ENCODE results near the gene COL19A1.
"Not testable (repeated sequence)": the region's sequence is repeated elsewhere in the genome, so short reads cannot be mapped to it uniquely, and the experiment has no call there.

Gene COL19A1

GRCh38 chr6:69880601-69881000 is 14.2 kb downstream of the COL19A1 start:
- no peak overlapping the region for H3K27ac ChIP-seq (ENCODE audit: low read depth, low read length)
- no peak overlapping the region for H3K9ac ChIP-seq (ENCODE audit: low read length in 5 of 5)
- H3K4me1 ChIP-seq (ENCODE audit: control insufficient read depth in 5 of 5, insufficient read depth in 5 of 5, low read length in 5 of 5): peaks cover 0 to 5% (median 0%) of the 10 kb centered on the region in 5 donors
- H3K4me3 ChIP-seq (ENCODE audit: low read depth in 1 of 5, low read length in 5 of 5): no peak overlapping the region
- H3K27me3 ChIP-seq (ENCODE audit: control insufficient read depth in 5 of 5, insufficient read depth in 4 of 5, low read length in 5 of 5): no peaks in the 10 kb centered on the region
- no peaks in the 10 kb centered on the region for H3K36me3 ChIP-seq (ENCODE audit: control insufficient read depth in 5 of 5, insufficient read depth in 5 of 5, low read length in 5 of 5)
- no peaks in the 10 kb centered on the region for H3K9me3 ChIP-seq (ENCODE audit: control insufficient read depth in 5 of 5, low read length in 5 of 5)

GRCh38 chr6:69881322-69882151 is 15.2 kb downstream of the COL19A1 start:
- Histone ChIP-seq H3K4me3 (ENCODE audit: low read depth in 1 of 5, low read length in 5 of 5) (no peak overlapping the region), H3K4me1 (ENCODE audit: control insufficient read depth in 5 of 5, insufficient read depth in 5 of 5, low read length in 5 of 5) (peaks cover 0 to 5% (median 0%) of the 10 kb centered on the region in 5 donors), H3K36me3 (ENCODE audit: control insufficient read depth in 5 of 5, insufficient read depth in 5 of 5, low read length in 5 of 5) (no peaks in the 10 kb centered on the region), H3K9ac (ENCODE audit: low read length in 5 of 5) (no peak overlapping the region), H3K27me3 (ENCODE audit: control insufficient read depth in 5 of 5, insufficient read depth in 4 of 5, low read length in 5 of 5) (no peaks in the 10 kb centered on the region), H3K27ac (ENCODE audit: low read depth, low read length) (no peak overlapping the region), H3K9me3 (ENCODE audit: control insufficient read depth in 5 of 5, low read length in 5 of 5) (no peaks in the 10 kb centered on the region)

GRCh38 chr6:69883551-69883950 is 17.2 kb downstream of the COL19A1 start:
- H3K4me3 ChIP-seq (ENCODE audit: low read depth in 1 of 5, low read length in 5 of 5): no peak overlapping the region
- peaks cover 0 to 5% (median 0%) of the 10 kb centered on the region in 5 donors for H3K4me1 ChIP-seq (ENCODE audit: control insufficient read depth in 5 of 5, insufficient read depth in 5 of 5, low read length in 5 of 5)
- H3K36me3 ChIP-seq (ENCODE audit: control insufficient read depth in 5 of 5, insufficient read depth in 5 of 5, low read length in 5 of 5): no peaks in the 10 kb centered on the region
- no peaks in the 10 kb centered on the region for H3K27me3 ChIP-seq (ENCODE audit: control insufficient read depth in 5 of 5, insufficient read depth in 4 of 5, low read length in 5 of 5)
- no peak overlapping the region for H3K9ac ChIP-seq (ENCODE audit: low read length in 5 of 5)
- H3K27ac ChIP-seq (ENCODE audit: low read depth, low read length): no peak overlapping the region
- H3K9me3 ChIP-seq (ENCODE audit: control insufficient read depth in 5 of 5, low read length in 5 of 5): no peaks in the 10 kb centered on the region

- Histone ChIP-seq H3K27ac (ENCODE audit: low read depth, low read length) (no peak overlapping the region), H3K4me3 (ENCODE audit: low read depth in 1 of 5, low read length in 5 of 5) (no peak overlapping the region), H3K27me3 (ENCODE audit: control insufficient read depth in 5 of 5, insufficient read depth in 4 of 5, low read length in 5 of 5) (no peaks in the 10 kb centered on the region), H3K9ac (ENCODE audit: low read length in 5 of 5) (no peak overlapping the region), H3K4me1 (ENCODE audit: control insufficient read depth in 5 of 5, insufficient read depth in 5 of 5, low read length in 5 of 5) (peaks cover 0 to 5% (median 0%) of the 10 kb centered on the region in 5 donors), H3K9me3 (ENCODE audit: control insufficient read depth in 5 of 5, low read length in 5 of 5) (no peaks in the 10 kb centered on the region), H3K36me3 (ENCODE audit: control insufficient read depth in 5 of 5, insufficient read depth in 5 of 5, low read length in 5 of 5) (no peaks in the 10 kb centered on the region)
These were observed 17.9 kb downstream of the COL19A1 start for GRCh38 chr6:69884231-69884630.

GRCh38 chr6:69887026-69887425 is 20.7 kb downstream of the COL19A1 start:
- H3K4me3 ChIP-seq (ENCODE audit: low read depth in 1 of 5, low read length in 5 of 5): no peak overlapping the region
- H3K27me3 ChIP-seq (ENCODE audit: control insufficient read depth in 5 of 5, insufficient read depth in 4 of 5, low read length in 5 of 5): no peaks in the 10 kb centered on the region
- no peaks in the 10 kb centered on the region for H3K36me3 ChIP-seq (ENCODE audit: control insufficient read depth in 5 of 5, insufficient read depth in 5 of 5, low read length in 5 of 5)
- no peak overlapping the region for H3K27ac ChIP-seq (ENCODE audit: low read depth, low read length)
- no peaks in the 10 kb centered on the region for H3K9me3 ChIP-seq (ENCODE audit: control insufficient read depth in 5 of 5, low read length in 5 of 5)
- H3K9ac ChIP-seq (ENCODE audit: low read length in 5 of 5): no peak overlapping the region
- H3K4me1 ChIP-seq (ENCODE audit: control insufficient read depth in 5 of 5, insufficient read depth in 5 of 5, low read length in 5 of 5): peaks cover 0 to 5% (median 0%) of the 10 kb centered on the region in 5 donors

GRCh38 chr6:69887714-69888345 is 21.5 kb downstream of the COL19A1 start:
- peaks cover 0 to 5% (median 0%) of the 10 kb centered on the region in 5 donors for H3K4me1 ChIP-seq (ENCODE audit: control insufficient read depth in 5 of 5, insufficient read depth in 5 of 5, low read length in 5 of 5)
- H3K27me3 ChIP-seq (ENCODE audit: control insufficient read depth in 5 of 5, insufficient read depth in 4 of 5, low read length in 5 of 5): no peaks in the 10 kb centered on the region
- no peaks in the 10 kb centered on the region for H3K9me3 ChIP-seq (ENCODE audit: control insufficient read depth in 5 of 5, low read length in 5 of 5)
- H3K27ac ChIP-seq (ENCODE audit: low read depth, low read length): no peak overlapping the region
- no peaks in the 10 kb centered on the region for H3K36me3 ChIP-seq (ENCODE audit: control insufficient read depth in 5 of 5, insufficient read depth in 5 of 5, low read length in 5 of 5)
- no peak overlapping the region for H3K9ac ChIP-seq (ENCODE audit: low read length in 5 of 5)
- H3K4me3 ChIP-seq (ENCODE audit: low read depth in 1 of 5, low read length in 5 of 5): no peak overlapping the region

GRCh38 chr6:69888482-69889233 is 22.3 kb downstream of the COL19A1 start:
- Histone ChIP-seq H3K9ac (ENCODE audit: low read length in 5 of 5) (no peak overlapping the region), H3K27ac (ENCODE audit: low read depth, low read length) (no peak overlapping the region), H3K4me3 (ENCODE audit: low read depth in 1 of 5, low read length in 5 of 5) (no peak overlapping the region), H3K9me3 (ENCODE audit: control insufficient read depth in 5 of 5, low read length in 5 of 5) (no peaks in the 10 kb centered on the region), H3K27me3 (ENCODE audit: control insufficient read depth in 5 of 5, insufficient read depth in 4 of 5, low read length in 5 of 5) (no peaks in the 10 kb centered on the region), H3K36me3 (ENCODE audit: control insufficient read depth in 5 of 5, insufficient read depth in 5 of 5, low read length in 5 of 5) (no peaks in the 10 kb centered on the region), H3K4me1 (ENCODE audit: control insufficient read depth in 5 of 5, insufficient read depth in 5 of 5, low read length in 5 of 5) (peaks cover 0 to under 1% (median 0%) of the 10 kb centered on the region in 5 donors)

- not testable (repeated sequence) for H3K4me3 ChIP-seq (ENCODE audit: low read depth in 1 of 5, low read length in 5 of 5); H3K27me3 ChIP-seq (ENCODE audit: control insufficient read depth in 5 of 5, insufficient read depth in 4 of 5, low read length in 5 of 5); H3K9ac ChIP-seq (ENCODE audit: low read length in 5 of 5); H3K27ac ChIP-seq (ENCODE audit: low read depth, low read length); H3K9me3 ChIP-seq (ENCODE audit: control insufficient read depth in 5 of 5, low read length in 5 of 5); H3K36me3 ChIP-seq (ENCODE audit: control insufficient read depth in 5 of 5, insufficient read depth in 5 of 5, low read length in 5 of 5); H3K4me1 ChIP-seq (ENCODE audit: control insufficient read depth in 5 of 5, insufficient read depth in 5 of 5, low read length in 5 of 5)
These were observed 23.0 kb downstream of the COL19A1 start for GRCh38 chr6:69889234-69889974.

- not testable (repeated sequence) for H3K4me1 ChIP-seq (ENCODE audit: control insufficient read depth in 5 of 5, insufficient read depth in 5 of 5, low read length in 5 of 5); H3K27me3 ChIP-seq (ENCODE audit: control insufficient read depth in 5 of 5, insufficient read depth in 4 of 5, low read length in 5 of 5); H3K9me3 ChIP-seq (ENCODE audit: control insufficient read depth in 5 of 5, low read length in 5 of 5); H3K9ac ChIP-seq (ENCODE audit: low read length in 5 of 5); H3K4me3 ChIP-seq (ENCODE audit: low read depth in 1 of 5, low read length in 5 of 5); H3K27ac ChIP-seq (ENCODE audit: low read depth, low read length); H3K36me3 ChIP-seq (ENCODE audit: control insufficient read depth in 5 of 5, insufficient read depth in 5 of 5, low read length in 5 of 5)
These were observed 26.2 kb downstream of the COL19A1 start for GRCh38 chr6:69892561-69892960.
